ENCODE measurements around the gene STAT4.

The STAT4 gene

DNA sequence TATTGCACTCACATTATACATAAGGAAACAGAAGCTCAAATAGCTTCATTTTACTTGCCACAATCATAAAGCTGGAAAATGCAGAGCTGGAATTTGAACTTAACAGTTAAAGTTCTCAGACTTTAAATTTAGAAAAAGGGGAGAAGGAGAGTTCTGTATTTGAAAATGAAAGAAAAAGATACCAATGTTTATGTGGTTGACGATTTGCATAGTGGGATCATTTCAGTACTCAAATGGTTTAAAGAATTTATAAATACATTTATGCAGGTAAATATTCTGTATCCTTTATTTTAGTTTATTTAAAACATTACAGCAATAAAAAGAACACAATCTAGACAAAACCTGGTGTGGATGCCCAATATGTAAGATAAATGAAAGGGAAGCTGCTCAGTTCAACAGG, 25.5 kb upstream of the STAT4 start:
- no peak for DNase-seq (ENCODE audit: low spot score)

DNA sequence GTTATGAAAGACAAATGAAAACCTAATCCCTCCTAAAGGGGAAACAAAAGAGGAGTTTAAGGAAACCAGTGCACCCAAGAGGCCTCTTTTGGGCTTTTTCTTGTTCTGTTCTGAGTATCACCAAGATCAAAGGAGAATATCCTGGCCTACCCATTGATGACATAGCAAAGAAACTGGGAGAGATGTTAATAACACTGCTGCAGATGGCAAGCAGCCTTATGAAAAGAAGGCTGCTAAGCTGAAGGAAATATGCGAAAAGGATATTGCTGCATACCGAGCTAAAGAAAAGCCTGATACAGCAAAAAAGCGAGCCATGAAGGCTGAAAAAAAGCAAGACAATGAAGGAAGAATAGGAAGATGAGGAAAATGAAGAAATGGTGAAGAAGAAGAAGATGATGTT, 23.6 kb upstream of the STAT4 start:
- DNase-seq (ENCODE audit: low spot score), result no peak

DNA sequence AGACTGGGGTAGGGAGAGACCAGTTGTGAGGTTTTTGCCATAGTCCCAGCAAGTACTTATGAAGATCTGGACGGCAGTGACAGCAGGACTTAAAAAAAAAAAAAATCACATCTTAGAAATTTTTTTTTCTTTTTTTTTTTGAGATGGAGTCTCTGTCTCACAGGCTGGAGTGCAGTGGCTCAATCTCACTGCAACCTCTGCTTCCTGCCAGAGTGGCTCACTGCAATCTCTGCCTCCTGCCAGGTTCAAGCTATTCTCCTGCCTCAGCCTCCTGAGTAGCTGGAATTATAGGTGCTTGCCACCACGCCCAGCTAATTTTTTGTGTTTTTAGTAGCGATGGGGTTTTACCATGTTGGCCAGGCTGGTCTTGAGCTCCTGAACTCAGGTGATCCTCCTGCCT, 22.4 kb upstream of the STAT4 start:
- DNase-seq (ENCODE audit: low spot score), result no peak

DNA sequence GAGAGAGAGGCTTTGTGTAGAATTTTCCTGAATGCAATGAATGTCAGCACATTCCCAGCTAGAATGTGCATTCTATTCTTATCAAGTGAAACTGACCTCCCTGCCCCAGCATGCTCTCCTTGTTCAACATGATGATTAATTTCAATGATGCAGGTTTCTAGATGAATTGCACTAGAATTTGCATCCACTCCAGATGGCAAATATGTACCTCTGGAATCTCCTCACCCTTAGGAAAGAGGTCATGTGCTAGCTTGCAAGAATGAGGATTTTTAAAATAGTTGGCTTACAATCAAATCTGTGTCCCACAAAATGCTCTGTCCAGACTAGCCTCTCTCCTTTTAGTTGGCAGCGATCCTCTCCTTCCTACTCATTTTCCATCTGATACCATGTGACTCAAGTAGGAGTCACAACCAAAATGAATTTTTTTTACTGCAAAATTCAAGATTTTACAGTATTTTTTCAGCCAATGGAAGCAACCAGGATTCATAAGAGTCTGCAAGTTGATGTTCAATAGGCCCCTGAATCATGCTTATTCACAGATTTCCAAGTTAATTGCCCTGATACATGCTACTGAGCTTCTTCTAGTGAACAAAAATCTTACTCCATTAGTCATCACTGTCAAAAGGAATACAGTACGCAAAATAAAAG, 21.0 kb upstream of the STAT4 start:
- DNase-seq (ENCODE audit: low spot score), result peak; percentile 94

DNA sequence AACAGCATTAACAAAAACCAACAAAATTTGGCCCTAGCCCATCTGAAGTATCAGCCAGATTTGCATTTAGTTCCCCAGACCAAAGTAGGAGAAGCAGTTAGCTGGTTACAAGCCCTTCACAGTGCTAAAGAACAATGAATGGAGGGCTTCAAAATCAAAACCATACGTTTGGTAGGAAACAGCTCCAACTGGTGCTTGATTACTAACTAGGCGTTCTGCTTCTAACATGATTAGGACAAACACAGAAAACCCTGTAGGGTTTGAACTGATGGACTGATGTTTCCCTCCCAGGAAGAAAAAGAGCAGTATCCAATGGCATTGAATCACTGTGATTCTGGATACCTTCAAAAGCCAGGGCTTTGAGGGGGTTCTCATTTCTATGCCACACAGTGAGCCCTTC, 20.5 kb upstream of the STAT4 start:
- no peak for DNase-seq (ENCODE audit: low spot score)

DNA sequence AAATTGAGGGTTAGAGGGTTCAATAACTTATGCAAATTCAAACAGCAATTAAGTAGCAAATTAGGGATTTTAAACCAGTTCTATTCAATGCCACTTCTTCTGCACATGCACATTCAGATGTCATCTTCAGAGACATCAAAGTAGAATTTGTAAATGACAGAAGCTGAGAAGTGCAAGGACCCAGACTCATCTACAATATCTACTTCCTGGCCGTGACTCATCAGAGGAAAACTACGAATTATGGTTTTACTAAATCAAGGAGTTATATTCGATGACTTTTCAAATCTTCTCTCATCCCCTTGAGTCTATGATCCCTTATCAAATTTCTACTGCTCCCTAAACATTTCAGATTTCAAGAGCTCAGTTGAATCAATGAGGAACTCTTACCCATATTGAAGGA, 20.0 kb upstream of the STAT4 start:
- no peak for DNase-seq (ENCODE audit: low spot score)

DNA sequence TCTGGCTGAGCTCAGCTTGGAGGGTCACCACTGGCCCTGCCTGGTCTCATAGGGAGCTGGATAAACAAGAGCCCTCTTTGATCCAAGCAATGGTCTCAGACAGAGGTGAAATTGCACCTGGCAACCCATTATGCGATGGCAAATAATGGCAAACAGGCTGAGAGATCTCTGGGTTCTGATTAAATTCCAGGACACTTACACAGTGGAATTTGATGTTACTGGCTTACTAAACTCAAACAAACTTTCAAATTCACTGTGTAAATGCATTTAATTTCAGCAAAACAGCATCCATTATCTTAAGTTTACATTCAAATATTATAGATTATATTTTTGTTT, 19.5 kb upstream of the STAT4 start:
- DNase-seq (ENCODE audit: low spot score), result peak; percentile 42

DNA sequence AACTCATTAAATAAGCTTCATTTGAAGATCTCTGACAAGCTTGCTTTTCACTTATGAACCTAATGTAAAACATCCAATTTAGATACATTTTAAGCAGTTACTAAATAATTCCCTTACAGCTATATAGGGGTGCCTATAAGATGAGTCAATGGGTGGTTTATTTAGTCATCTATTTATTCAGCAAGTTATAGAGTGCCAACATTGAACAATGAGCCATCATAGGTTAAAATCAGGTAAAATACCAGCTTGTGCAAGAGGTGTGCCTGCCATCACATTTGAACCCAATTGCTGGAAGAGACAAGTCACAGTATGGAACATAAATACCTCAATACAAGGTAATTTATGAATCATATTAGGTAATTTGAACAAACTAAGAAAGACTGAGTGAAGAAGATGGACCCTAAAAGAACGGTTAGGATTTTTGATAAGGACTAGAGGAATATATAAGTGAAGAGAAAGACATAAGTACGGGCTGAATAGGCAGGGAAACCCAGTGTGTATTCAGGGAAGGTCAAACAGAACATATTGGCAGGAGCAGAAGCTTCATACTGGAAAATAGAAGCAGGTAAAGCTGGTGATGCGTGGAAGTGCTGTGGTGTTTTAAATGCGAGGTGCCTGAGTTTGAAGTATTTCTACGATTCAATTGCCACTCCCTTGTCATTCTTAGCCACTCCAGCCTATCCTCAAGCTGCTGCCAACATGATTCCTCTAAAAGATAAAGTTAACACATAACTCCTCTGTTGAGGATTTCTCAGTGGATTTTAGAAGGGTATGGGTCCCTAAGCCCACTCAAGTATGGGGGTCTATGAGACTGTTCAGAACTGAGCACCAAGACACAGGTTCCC, 18.9 kb upstream of the STAT4 start:
- peak; percentile 37 for DNase-seq (ENCODE audit: low spot score)

DNA sequence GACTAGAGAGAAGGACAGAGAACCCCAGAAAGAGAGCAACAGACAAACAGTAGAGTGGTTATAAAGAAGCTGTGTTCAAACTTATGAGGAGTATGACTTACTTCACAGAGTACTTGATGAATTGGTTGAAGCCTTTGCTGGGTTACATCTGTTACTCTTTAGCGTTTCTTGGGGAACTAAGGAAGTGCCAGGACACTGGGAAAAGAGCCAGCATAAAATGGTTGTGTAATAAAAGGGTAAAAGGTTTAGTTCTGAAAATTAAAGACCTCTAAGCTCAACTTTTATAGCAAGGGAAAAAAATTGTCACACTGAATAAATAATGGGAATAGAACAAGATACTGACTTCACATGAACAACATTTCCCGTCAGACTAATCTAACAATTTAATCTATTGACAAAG, 17.0 kb upstream of the STAT4 start:
- no peak for DNase-seq (ENCODE audit: low spot score)

DNA sequence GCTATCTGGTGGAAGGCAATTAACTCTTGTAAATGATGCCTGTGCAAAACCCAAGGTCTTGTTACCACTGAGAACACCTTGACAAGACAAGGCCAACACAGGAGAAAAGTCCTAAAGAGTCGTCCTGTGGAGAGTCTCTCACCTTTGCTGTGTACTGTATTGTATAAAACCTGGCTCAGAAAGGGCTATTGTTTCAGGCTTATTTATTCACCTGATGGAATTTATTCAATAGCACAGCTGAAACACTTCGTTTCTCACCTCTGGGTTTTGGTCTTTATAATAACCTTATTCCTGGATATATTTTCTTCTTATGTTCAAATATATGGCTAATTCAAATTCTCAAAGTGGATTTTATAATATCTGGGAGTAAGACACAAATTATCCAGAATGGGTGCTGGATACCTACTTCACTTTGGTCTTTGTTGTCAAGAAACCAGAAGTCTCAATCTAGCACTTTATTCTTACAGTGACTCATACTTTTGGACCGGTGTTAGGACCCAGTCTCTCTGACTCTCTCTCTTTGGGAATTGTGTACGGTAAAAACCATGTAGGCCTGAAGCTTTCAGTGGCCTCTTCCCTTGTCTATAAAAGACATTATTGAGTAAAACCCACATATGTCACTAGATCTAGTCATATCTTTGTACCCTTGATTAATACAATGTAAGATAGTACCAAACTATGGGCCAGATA, 16.1 kb upstream of the STAT4 start:
- DNase-seq (ENCODE audit: low spot score), result no peak

DNA sequence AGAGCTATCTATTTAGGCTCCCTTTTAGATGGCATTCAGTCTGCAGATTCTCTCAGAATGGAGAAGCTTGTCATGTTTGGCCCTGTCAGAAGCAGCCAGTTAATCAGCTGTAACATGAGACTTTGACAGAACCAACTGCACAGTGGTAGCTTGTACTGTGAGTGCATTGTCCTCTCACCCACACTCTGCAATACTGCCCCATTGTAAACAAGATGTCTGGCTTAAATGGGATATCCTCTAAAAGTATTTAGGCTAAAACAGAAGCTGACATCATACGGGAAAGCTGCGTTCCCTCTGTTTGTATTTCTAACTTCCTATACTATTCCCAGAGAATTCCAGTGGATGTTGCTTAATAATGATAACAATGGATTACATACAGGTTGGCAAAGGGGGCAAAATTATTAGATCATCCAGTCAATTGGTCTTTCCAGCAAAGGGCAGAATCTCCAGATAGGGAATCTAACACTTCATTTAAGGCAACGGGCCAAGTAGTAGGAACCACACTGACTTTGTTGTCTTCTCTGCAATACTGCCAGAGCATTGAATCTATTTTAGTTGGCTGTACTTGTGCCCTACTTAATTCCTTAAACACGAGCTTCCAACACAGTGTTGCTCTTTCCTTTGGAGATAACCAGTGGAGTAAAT, 15.4 kb upstream of the STAT4 start:
- DNase-seq (ENCODE audit: low spot score), result no peak

DNA sequence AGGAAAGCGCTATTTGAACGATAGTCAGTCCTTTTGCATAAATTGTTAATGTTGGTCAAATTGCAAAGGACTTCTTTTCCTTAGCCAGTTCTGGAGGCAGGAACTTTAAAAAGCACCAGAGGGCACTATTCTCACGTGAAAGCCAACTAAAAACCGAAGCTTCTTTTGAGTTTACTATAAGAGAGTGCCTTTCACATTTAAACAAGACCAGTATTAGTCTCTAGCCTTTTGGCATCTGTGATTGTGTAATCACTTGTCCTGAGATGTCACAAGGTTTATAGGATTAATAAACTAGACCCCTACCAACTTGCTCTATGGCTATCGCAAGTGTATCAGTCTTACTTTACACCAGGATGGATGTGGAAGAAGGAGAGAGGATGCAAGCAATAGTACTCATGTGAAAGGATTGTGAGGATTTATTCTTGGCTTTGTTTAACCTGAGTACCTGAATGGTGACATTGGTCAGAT, 14.4 kb upstream of the STAT4 start:
- peak; percentile 63 for DNase-seq (ENCODE audit: low spot score)

DNA sequence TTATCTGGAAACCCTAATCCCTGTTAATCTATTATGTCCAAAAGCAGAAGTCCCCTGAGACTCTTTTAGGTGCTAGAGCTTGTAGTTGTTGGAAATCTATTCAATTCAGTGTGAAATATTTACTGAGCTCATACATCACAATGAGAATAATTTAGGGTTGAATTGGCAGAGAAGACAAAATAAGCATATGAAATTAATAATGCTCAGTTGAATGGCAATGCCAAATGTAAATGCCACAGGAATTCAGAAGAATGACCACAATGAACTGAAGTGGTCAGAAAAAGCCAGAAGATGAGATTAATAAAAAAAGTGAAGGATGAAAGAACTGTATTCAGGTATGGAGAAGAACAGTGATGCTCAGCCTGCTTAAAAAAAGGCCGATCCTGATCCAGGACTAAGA, 8.0 kb upstream of the STAT4 start:
- DNase-seq (ENCODE audit: low spot score), result no peak

DNA sequence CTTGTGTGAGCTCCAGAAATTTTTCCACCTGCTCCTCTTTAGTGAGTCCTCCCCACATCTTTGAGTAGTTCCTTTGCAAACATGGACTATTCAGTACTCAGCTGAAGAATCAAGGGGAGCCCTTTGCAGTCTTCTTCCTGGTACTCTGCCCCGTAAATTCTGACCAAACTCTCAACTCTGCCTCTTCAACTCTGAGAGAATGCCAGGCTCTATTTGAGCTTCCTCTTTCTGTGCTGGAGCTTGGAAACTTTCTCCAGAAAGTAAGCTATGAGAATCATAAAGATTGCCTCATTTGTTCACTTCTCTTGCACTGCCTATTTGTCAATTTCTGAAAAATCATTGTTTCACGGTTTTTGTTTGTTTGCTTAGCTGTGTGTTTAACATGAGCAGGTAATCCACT, 7.4 kb upstream of the STAT4 start:
- no peak for DNase-seq (ENCODE audit: low spot score)

DNA sequence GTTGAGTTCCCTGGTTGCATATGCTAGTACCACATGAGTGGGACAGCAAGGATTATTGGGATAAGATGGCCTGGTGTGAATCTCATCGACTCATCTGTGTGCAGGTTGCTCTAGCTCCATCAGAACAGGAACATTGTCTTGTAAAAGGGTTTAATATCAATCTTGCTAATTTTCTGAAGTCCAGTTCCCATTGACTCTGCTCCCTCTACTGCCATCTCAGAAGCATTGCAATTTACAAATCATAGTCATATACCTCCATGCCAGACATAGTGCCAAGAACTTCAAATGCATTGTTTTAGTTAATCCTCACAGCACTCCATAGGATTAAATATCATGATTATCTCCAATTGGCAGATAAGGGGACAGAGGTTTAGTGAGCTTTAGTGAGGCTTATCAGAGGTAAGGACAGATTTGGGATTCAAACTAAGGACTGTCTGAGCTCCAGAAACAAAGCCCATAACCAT, 4.8 kb upstream of the STAT4 start:
- peak; percentile 46 for DNase-seq (ENCODE audit: low spot score)

DNA sequence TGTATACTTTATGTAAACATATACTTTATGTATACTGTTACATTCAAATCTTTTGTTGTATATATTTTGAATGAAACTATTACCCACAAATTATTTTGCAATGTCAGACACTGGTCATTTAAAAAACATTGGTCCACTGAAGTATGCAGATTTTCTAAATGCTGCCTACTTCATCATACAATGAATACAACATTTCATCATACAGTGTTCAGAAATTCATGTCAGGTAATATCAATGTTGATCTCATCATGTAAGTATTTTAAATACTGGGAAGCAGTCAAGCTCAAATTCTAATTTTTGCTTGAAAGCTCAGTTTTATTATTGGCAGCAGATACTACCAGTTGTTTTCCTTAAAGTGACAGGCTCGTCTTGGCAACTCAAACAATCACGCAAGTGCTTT, 2.9 kb upstream of the STAT4 start:
- DNase-seq (ENCODE audit: low spot score), result no peak

DNA sequence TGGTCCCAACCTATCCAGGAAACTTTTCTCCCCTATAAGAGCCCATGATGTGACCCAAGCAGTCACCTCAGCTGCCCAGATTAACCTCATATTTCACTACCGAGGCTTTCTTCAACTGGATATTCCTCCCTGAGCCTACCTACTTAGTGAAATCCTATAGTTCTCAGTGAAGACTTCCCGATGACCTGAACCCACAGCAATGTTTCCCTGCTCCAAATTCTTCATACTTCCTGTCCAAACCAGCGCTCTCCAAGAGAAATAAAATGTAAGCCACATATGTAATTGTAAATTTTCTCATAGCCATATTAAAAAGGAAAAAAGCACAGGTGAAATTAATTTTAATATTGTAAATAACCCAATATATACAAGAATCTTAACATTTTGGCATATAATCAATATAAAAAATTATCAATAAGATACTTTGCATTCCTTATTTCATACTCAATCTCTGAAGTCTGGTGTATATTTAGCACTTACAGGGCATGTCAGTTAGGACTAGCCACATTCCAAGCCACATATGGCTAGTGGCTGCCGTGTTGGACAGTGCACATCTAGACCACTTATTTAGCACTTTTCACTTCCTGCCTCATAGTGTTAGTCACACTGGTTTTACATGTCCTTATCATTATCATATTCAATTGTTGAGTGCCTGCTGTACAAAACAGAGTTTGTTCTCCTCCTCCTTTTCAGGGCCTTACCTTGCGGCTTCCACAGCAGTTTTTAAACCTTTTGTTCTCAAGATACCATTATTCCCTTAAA, 1.9 kb upstream of the STAT4 start:
- peak; percentile 52 for DNase-seq (ENCODE audit: low spot score)

DNA sequence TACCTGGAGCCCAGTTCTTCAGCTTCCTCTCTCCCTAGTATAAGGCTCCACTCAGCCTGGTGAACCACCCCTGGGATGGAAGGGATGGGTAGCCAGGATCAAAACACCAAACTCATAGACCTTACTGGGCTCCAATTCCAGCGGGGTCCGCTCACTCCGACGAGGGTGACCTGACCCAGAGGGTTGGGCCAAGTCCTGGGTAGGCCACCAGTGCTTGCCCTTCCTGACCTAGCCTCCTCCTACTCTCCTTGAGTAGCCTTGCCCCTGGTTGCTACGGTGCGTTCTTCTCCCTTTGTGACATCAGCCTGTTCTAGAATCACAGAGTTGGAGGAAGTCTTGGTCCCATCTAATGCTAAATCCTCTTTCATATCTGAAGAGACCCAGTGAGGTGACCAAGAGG, 537 bp upstream of the STAT4 start:
- no peak for DNase-seq (ENCODE audit: low spot score)

DNA sequence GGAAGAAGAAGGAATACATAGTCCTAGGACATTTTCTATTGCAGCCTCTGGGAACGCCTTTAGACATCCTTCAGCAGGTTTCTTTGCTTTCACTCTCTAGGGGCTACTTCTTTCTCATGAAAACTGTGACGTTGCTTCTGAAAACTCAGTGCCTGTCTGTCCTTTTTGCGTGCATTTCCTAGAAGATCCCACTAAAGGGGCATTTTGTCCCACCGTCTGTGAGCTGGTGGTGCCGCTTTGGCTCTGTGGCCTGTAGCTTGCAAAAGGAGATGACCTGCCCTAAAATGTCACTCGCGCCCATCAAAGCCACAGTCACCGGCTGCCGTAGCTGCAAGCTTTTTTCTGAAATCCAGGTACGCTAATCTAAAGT, 579 bp downstream of the STAT4 start:
- no peak for DNase-seq (ENCODE audit: low spot score)

DNA sequence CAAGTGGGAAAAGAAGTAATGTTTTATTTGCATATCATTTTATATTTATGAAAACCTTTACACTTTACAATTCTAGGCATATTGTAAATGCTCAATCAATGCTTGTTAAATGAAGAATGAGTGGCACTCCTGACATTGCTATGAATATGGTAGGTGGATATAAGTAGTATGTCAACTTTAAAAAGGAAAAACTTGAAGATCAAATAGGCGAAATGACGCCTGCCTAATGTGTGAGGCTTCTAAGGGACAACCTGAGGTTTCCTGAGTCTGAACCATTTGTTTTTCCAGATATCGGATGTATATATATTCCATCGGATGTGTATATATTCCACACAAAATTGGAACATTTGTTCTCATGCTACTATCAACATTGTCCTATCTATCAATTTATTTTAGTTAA, 1.4 kb downstream of the STAT4 start:
- no peak for DNase-seq (ENCODE audit: low spot score)

DNA sequence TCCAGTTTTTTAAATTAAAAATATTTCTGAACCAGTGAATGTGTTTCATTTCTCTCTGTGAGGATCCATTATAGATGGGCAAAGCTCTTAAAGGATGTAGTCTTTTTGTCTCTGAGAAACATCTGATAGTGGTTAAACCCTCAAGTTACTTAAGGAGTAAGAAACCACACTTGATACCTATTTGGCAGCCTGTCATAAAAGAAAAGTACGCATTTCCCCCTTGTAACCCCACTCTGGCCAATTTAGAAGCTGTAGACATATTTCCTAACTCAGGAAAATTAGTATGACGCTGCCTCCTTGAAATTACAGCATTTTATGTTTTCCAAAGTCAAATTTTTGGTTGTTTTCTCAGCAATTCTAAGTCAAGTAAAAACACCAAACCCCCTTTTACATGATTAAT, 2.0 kb downstream of the STAT4 start:
- no peak for DNase-seq (ENCODE audit: low spot score)

DNA sequence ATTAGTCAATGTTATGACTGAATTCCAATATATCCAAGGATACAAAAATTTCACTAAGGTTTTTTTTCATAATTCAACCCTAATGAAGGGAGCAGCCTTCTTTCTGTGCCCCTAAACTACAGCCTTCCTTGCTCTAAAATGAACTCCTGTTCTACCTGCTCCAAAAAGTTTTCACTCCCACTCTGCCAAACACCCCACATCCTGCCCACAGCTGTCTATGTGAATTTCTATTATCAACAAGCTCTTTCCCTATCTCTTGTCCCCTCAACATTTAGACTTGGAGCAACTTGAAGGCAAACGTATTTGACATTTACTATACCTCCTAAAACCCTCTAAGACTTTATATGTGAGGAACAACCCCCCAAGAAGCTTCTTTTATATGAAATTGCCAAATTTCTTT, 2.5 kb downstream of the STAT4 start:
- DNase-seq (ENCODE audit: low spot score), result no peak
